Endothelial cell of umbilical vein (primary cell): Measurements from ENCODE around the gene NOBOX. TPM values are rescaled to one million over a fixed set of nuclear protein-coding genes. Genes with fewer than 3 reads are reported as not detected.

Source experiments
- BruUV-seq: library from RNA; stranded (reverse); fragments of 400-500 nt; replicated peaks from 2 replicates; lab custom pipeline; 2021; lab: Mats Ljungman, UMichigan
- CTCF ChIA-PET: fragments of 300-600, 350-600 bp; sonication (Branson Sonifier 250); formaldehyde crosslinking; loops from one replicate; lab custom pipeline; 2021; ENCODE audit warnings: antibody characterized with exemption, inconsistent platforms; lab: Charles Lee
- POLR2A ChIA-PET: fragments of 300-600, 350-600 bp; sonication (Branson Sonifier 250); formaldehyde crosslinking; loops from one replicate; lab custom pipeline; 2021; ENCODE audit warnings: antibody characterized with exemption, inconsistent platforms; lab: Charles Lee
- DNase-seq: peaks from one replicate; pipeline ENCODE4 v3.0.0-alpha.2; 2011; ENCODE audit warnings: low read depth, low spot score
- FAIRE-seq: peaks from 2 replicates; lab custom pipeline; 2011; peaks lifted over from hg19 to GRCh38; lab: Jason Lieb, UNC
- H2AFZ ChIP-seq: 2 replicates; pipeline ENCODE4 v1.6.0; 2012; ENCODE audit warnings: low read depth, low read length, control low read depth, inconsistent platforms
- H3K27ac ChIP-seq: 2 replicates; pipeline ENCODE4 v1.5.1; 2011; ENCODE audit warnings: low read depth, mild to moderate bottlenecking, control low read depth, low read length, moderate library complexity; ENCODE audit not compliant: insufficient read depth
- H3K27me3 ChIP-seq, 2 experiments: 2 replicates each; pipeline versions ENCODE4 v1.6.0 to v1.6.1; 2011; ENCODE audit warnings: low read length in 2 of 2, mixed read lengths in 1 of 2; ENCODE audit not compliant: control insufficient read depth in 2 of 2, insufficient read depth in 2 of 2
- H3K36me3 ChIP-seq, 2 experiments: 2 replicates in 1 of 2; 3 replicates in 1 of 2; pipeline ENCODE4 v1.5.1; 2011; ENCODE audit warnings: low read length in 2 of 2, mild to moderate bottlenecking in 1 of 2, moderate library complexity in 1 of 2; ENCODE audit not compliant: control insufficient read depth in 2 of 2, insufficient read depth in 2 of 2; ENCODE audit errors: extremely low read depth in 1 of 2
- H3K4me1 ChIP-seq: 3 replicates; pipeline ENCODE4 v1.5.1; 2011; ENCODE audit warnings: mild to moderate bottlenecking, low read length; ENCODE audit not compliant: control insufficient read depth, insufficient read depth; ENCODE audit errors: extremely low read depth
- H3K4me2 ChIP-seq: 2 replicates; pipeline ENCODE4 v1.6.1; 2011; ENCODE audit warnings: low read length, control low read depth, mixed read lengths; ENCODE audit not compliant: insufficient read depth
- H3K4me3 ChIP-seq, 3 experiments: fragments of 200-600 bp in 1 of 3; sonication (generic), shearing (Covaris generic) in 1 of 3; replicated peaks in 1 of 3; 2 replicates each; pipeline ENCODE4 v1.5.1; 2011 to 2016; ENCODE audit warnings: control low read depth in 3 of 3, low read length in 3 of 3, mild to moderate bottlenecking in 2 of 3, inconsistent platforms in 1 of 3, low read depth in 1 of 3, moderate library complexity in 1 of 3; ENCODE audit not compliant: insufficient read depth in 1 of 3
- H3K79me2 ChIP-seq: 2 replicates; pipeline ENCODE4 v1.6.0; 2012; ENCODE audit warnings: low read length, inconsistent platforms; ENCODE audit not compliant: control insufficient read depth, insufficient read depth
- H3K9ac ChIP-seq: replicated peaks from 2 replicates; pipeline ENCODE3; 2011; ENCODE audit warnings: low read length, control low read depth; ENCODE audit not compliant: insufficient read depth; ENCODE audit errors: extremely low read depth
- H3K9me1 ChIP-seq: replicated peaks from 3 replicates; pipeline ENCODE4 v1.6.0; 2011; ENCODE audit warnings: mild to moderate bottlenecking, low read length; ENCODE audit not compliant: control insufficient read depth, insufficient read depth; ENCODE audit errors: extremely low read depth
- H3K9me3 ChIP-seq: replicated peaks from 2 replicates; pipeline ENCODE4 v1.5.1; 2012; ENCODE audit warnings: low read length, inconsistent platforms; ENCODE audit not compliant: control insufficient read depth, insufficient read depth
- H4K20me1 ChIP-seq: replicated peaks from 2 replicates; pipeline ENCODE3; 2011; ENCODE audit warnings: mild to moderate bottlenecking, low read length; ENCODE audit not compliant: control insufficient read depth, insufficient read depth; ENCODE audit errors: extremely low read depth
- CTCF ChIP-seq, 2 donors: IDR thresholded peaks; 1 replicate in 1 of 2; 2 replicates in 1 of 2; pipeline ENCODE4 v1.5.1; 2011; ENCODE audit warnings: low read length in 2 of 2, mild to moderate bottlenecking in 2 of 2, moderate library complexity in 2 of 2, control low read depth in 1 of 2, inconsistent platforms in 1 of 2, low read depth in 1 of 2; ENCODE audit not compliant: insufficient read depth in 1 of 2; ENCODE audit errors: extremely low read depth in 1 of 2
- FOS ChIP-seq: IDR thresholded peaks from 2 replicates; pipeline ENCODE4 v1.6.1; 2011; ENCODE audit warnings: mild to moderate bottlenecking, low read length, moderate library complexity, borderline replicate concordance; ENCODE audit not compliant: insufficient read depth
- GATA2 ChIP-seq: IDR thresholded peaks from 2 replicates; pipeline ENCODE4 v1.7.0; 2011; ENCODE audit warnings: low read depth, mild to moderate bottlenecking, moderate library complexity, mixed read lengths, low read length; ENCODE audit not compliant: insufficient read length, insufficient read depth
- MYC ChIP-seq: IDR thresholded peaks from one replicate; pipeline ENCODE4 v1.6.1; 2011; ENCODE audit warnings: mild to moderate bottlenecking, low read depth, low read length
- POLR2A ChIP-seq: IDR thresholded peaks from 2 replicates; pipeline ENCODE4 v1.6.1; 2012; ENCODE audit warnings: low read depth, mild to moderate bottlenecking, control low read depth, low read length
- POLR2AphosphoS5 ChIP-seq: IDR thresholded peaks from 2 replicates; pipeline ENCODE4 v1.6.1; 2012; ENCODE audit warnings: low read depth, mild to moderate bottlenecking, control low read depth, low read length, moderate library complexity; ENCODE audit not compliant: insufficient read depth
- dilution Hi-C: fragments of 300-500 bp; cut with MboI; formaldehyde crosslinking; loops from one replicate; pipeline ENCODE4 v1.15.0; 2019; ENCODE audit warnings: low sequenced_read_pairs; ENCODE audit not compliant: extremely low pct_ligation_motif_present
- intact Hi-C: fragments of 100-400 bp; cut with micrococcal nuclease; formaldehyde crosslinking; loops from one replicate; pipeline ENCODE4 v1.10.0; 2022
- polyA plus RNA-seq, 4 experiments: library from polyadenylated mRNA; depleted of rRNA in 3 of 4; stranded (reverse) in 3 of 4; unstranded in 1 of 4; fragments of >200 nt; gene quantifications; 2 replicates each; pipeline versions ENCODE4 v1.2.1 to v1.2.3, GENCODE V29; 2011 to 2012; ENCODE audit warnings: missing spikeins in 1 of 4
- total RNA-seq: library from RNA; stranded (reverse); gene quantifications from 2 replicates; pipeline ENCODE4 v1.2.3, GENCODE V29; 2021

NOBOX gene
- total and polyA plus RNA-seq, 2 donors (not counting 3 experiments of a cell fraction or from before 2014, with no cell fraction given), result not detected

- CTCF ChIA-PET, result no interaction called here
- FAIRE-seq, result no peak
- H3K9me1 ChIP-seq, result no peaks in the 10 kb centered on the region
- no peak overlapping the region for H3K27ac ChIP-seq
- H3K9ac ChIP-seq, result no peak overlapping the region
- H3K36me3 ChIP-seq, result no peaks in the 10 kb centered on the region
- no peaks in the 10 kb centered on the region for H3K4me1 ChIP-seq
- POLR2A ChIA-PET, result no interaction called here
- dilution Hi-C loops, result no loop called here
- H2AFZ ChIP-seq, result no peak overlapping the region
- intact Hi-C loops, result no loop called here
- TF ChIP-seq FOS (no peak), POLR2A (no peak), GATA2 (no peak), CTCF (IDR thresholded peaks at IDR 0.05; ENCODE audit: extremely low read depth in 1 of 2, insufficient read depth in 1 of 2, low read depth in 1 of 2, low read length in 2 of 2) (no peak), MYC (no peak)
- no peaks in the 10 kb centered on the region for H4K20me1 ChIP-seq
- H3K79me2 ChIP-seq, result no peaks in the 10 kb centered on the region
- no TSS peak for BruUV-seq
- H3K4me2 ChIP-seq, result no peak overlapping the region
- no peak for DNase-seq
- no peaks in the 10 kb centered on the region for H3K27me3 ChIP-seq
- no peak overlapping the region for H3K4me3 ChIP-seq
- H3K9me3 ChIP-seq, result no peaks in the 10 kb centered on the region
Measured at GRCh38 chr7:144415858-144416257, 12.4 kb upstream of the NOBOX start.

GRCh38 chr7:144414815-144415214, 11.3 kb upstream of the NOBOX start:
- no peak overlapping the region for H3K9ac ChIP-seq
- H3K9me3 ChIP-seq, result no peaks in the 10 kb centered on the region
- BruUV-seq, result no TSS peak
- H3K27ac ChIP-seq, result no peak overlapping the region
- FAIRE-seq (no peak), DNase-seq (no peak)
- no peak overlapping the region for H3K4me3 ChIP-seq
- TF ChIP-seq POLR2A (no peak), POLR2AphosphoS5 (no peak)
- no peaks in the 10 kb centered on the region for H3K4me1 ChIP-seq
- H3K4me2 ChIP-seq, result no peak overlapping the region
- H3K27me3 ChIP-seq, result no peaks in the 10 kb centered on the region
- intact Hi-C loops, result no loop called here
- H2AFZ ChIP-seq, result no peak overlapping the region
- POLR2A ChIA-PET, result no interaction called here
- H4K20me1 ChIP-seq, result no peaks in the 10 kb centered on the region
- dilution Hi-C loops, result no loop called here
- CTCF ChIA-PET, result interaction anchor here (0.5 kb wide), 1 partner anchor 83 kb away, joined by 3 read pairs; no protein-coding TSS in a partner anchor
- H3K36me3 ChIP-seq, result no peaks in the 10 kb centered on the region
- no peaks in the 10 kb centered on the region for H3K9me1 ChIP-seq
- H3K79me2 ChIP-seq, result no peaks in the 10 kb centered on the region
